Measurements from ENCODE around the gene IKZF5.

GRCh38 chr10:123035467-123036086 is 27.0 kb upstream of the IKZF5 start:
- no peak for TF ChIP-seq POLR2A (IDR thresholded peaks at IDR 0.05)
- TF ChIP-seq CTCF (IDR thresholded peaks at IDR 0.05) = no peak
- no peak for TF ChIP-seq POLR2AphosphoS5 (IDR thresholded peaks at IDR 0.05)
- TF ChIP-seq EP300 (IDR thresholded peaks at IDR 0.05) = no peak
